HEK293 (cell line): ENCODE results near the gene PLEKHA6.

Source experiments
- CTCF ChIA-PET: fragments of 350-600 bp; formaldehyde crosslinking; extraction: SDS; loops from one replicate; lab custom pipeline; 2021; ENCODE audit warnings: antibody characterized with exemption; lab: Yijun Ruan, JAX
- POLR2A ChIA-PET: fragments of 300-600 bp; formaldehyde crosslinking; extraction: SDS; loops from one replicate; lab custom pipeline; 2020; ENCODE audit warnings: antibody characterized with exemption, inconsistent platforms; lab: Yijun Ruan, JAX
- H3K27ac ChIP-seq: fragments of 200-500 bp; sonication (Bioruptor generic); 2 replicates; pipeline ENCODE4 v1.5.1; 2014; ENCODE audit warnings: low read depth, low read length, control low read depth, inconsistent platforms; ENCODE audit errors: extremely low read depth
- H3K36me3 ChIP-seq, 2 experiments: fragments of 200-500 bp in 1 of 2; sonication (Bioruptor generic) in 1 of 2; 1 replicate in 1 of 2; 2 replicates in 1 of 2; pipeline ENCODE4 v1.5.1; 2014 to 2017; ENCODE audit warnings: inconsistent platforms in 2 of 2, low read length in 2 of 2; ENCODE audit not compliant: control insufficient read depth in 2 of 2, insufficient read depth in 1 of 2
- H3K4me1 ChIP-seq: fragments of 200-500 bp; sonication (Bioruptor generic); 2 replicates; pipeline ENCODE4 v1.5.1; 2014; ENCODE audit warnings: mild to moderate bottlenecking, low read length, inconsistent platforms; ENCODE audit not compliant: control insufficient read depth, insufficient read depth
- H3K4me3 ChIP-seq: 2 replicates; pipeline ENCODE4 v1.5.1; 2011; ENCODE audit warnings: low read depth, mild to moderate bottlenecking, control low read depth, low read length, moderate library complexity
- H3K9me3 ChIP-seq: fragments of 200-500 bp; sonication (Bioruptor generic); 2 replicates; pipeline ENCODE4 v1.5.1; 2014; ENCODE audit warnings: low read depth, low read length, inconsistent platforms; ENCODE audit not compliant: control insufficient read depth, insufficient read depth
- IKZF3 ChIP-seq: fragments of 450-650 bp; IDR thresholded peaks from 2 replicates; pipeline ENCODE4 v1.5.0; 2018; ENCODE audit warnings: missing biosample characterization, mild to moderate bottlenecking, missing genetic modification characterization, moderate library complexity
- SP2 ChIP-seq: fragments of 450-650 bp; formaldehyde crosslinking; IDR thresholded peaks from 2 replicates; pipeline ENCODE4 v1.5.1; 2016; ENCODE audit warnings: missing biosample characterization, missing genetic modification characterization
- ZBTB7A ChIP-seq: fragments of 450-650 bp; formaldehyde crosslinking; IDR thresholded peaks from 2 replicates; pipeline ENCODE4 v1.5.1; 2016; ENCODE audit warnings: low read depth, missing biosample characterization, missing genetic modification characterization
- ZEB2 ChIP-seq: fragments of 450-650 bp; formaldehyde crosslinking; IDR thresholded peaks from 2 replicates; pipeline ENCODE4 v1.5.1; 2016; ENCODE audit warnings: missing biosample characterization, missing genetic modification characterization
- ZIC2 ChIP-seq: fragments of 450-650 bp; formaldehyde crosslinking; IDR thresholded peaks from 2 replicates; pipeline ENCODE4 v1.5.1; 2016; ENCODE audit warnings: missing biosample characterization, missing genetic modification characterization
- ZNF155 ChIP-seq: fragments of 450-650 bp; formaldehyde crosslinking; IDR thresholded peaks from 2 replicates; pipeline ENCODE4 v1.5.1; 2016; ENCODE audit warnings: missing biosample characterization, missing genetic modification characterization
- ZNF16 ChIP-seq: fragments of 450-650 bp; formaldehyde crosslinking; IDR thresholded peaks from 2 replicates; pipeline ENCODE4 v1.5.1; 2016; ENCODE audit warnings: low read depth, missing biosample characterization, missing genetic modification characterization
- ZNF169 ChIP-seq: fragments of 450-650 bp; formaldehyde crosslinking; IDR thresholded peaks from 2 replicates; pipeline ENCODE4 v1.5.1; 2016; ENCODE audit warnings: missing biosample characterization, missing genetic modification characterization
- ZNF23 ChIP-seq: fragments of 450-650 bp; formaldehyde crosslinking; IDR thresholded peaks from 2 replicates; pipeline ENCODE4 v1.5.1; 2016; ENCODE audit warnings: missing biosample characterization, missing genetic modification characterization, borderline replicate concordance
- ZNF24 ChIP-seq: fragments of 450-650 bp; formaldehyde crosslinking; IDR thresholded peaks from 2 replicates; pipeline ENCODE4 v1.5.1; 2016; ENCODE audit warnings: missing biosample characterization, missing genetic modification characterization
- ZNF366 ChIP-seq: fragments of 450-650 bp; formaldehyde crosslinking; conservative IDR thresholded peaks from 2 replicates; pipeline ENCODE4 v1.5.1; 2016; ENCODE audit warnings: missing biosample characterization, missing genetic modification characterization
- ZNF391 ChIP-seq: fragments of 450-650 bp; formaldehyde crosslinking; IDR thresholded peaks from 2 replicates; pipeline ENCODE4 v1.5.1; 2016; ENCODE audit warnings: low read depth, missing biosample characterization, missing genetic modification characterization, borderline replicate concordance
- ZNF426 ChIP-seq: fragments of 450-650 bp; formaldehyde crosslinking; IDR thresholded peaks from 2 replicates; pipeline ENCODE4 v1.5.1; 2017; ENCODE audit warnings: missing biosample characterization, missing genetic modification characterization, mild to moderate bottlenecking, inconsistent platforms, moderate library complexity
- ZNF558 ChIP-seq: fragments of 450-650 bp; formaldehyde crosslinking; IDR thresholded peaks from 2 replicates; pipeline ENCODE4 v1.5.1; 2016; ENCODE audit warnings: missing biosample characterization, missing genetic modification characterization
- ZNF561 ChIP-seq: fragments of 450-650 bp; IDR thresholded peaks from 2 replicates; pipeline ENCODE4 v1.5.1; 2018; ENCODE audit warnings: missing biosample characterization, missing genetic modification characterization, borderline replicate concordance
- ZNF596 ChIP-seq: fragments of 450-650 bp; IDR thresholded peaks from 2 replicates; pipeline ENCODE4 v1.5.0; 2018; ENCODE audit warnings: missing biosample characterization, mild to moderate bottlenecking, missing genetic modification characterization, moderate library complexity
- ZNF610 ChIP-seq: fragments of 450-650 bp; formaldehyde crosslinking; IDR thresholded peaks from 2 replicates; pipeline ENCODE4 v1.5.1; 2016; ENCODE audit warnings: missing biosample characterization, missing genetic modification characterization, borderline replicate concordance
- ZNF692 ChIP-seq: fragments of 450-650 bp; formaldehyde crosslinking; IDR thresholded peaks from 2 replicates; pipeline ENCODE4 v1.5.1; 2016; ENCODE audit warnings: missing biosample characterization, missing genetic modification characterization
- ZNF704 ChIP-seq: fragments of 450-650 bp; formaldehyde crosslinking; IDR thresholded peaks from 2 replicates; pipeline ENCODE4 v1.5.1; 2016; ENCODE audit warnings: missing biosample characterization, missing genetic modification characterization
- ZNF776 ChIP-seq: fragments of 450-650 bp; formaldehyde crosslinking; IDR thresholded peaks from 2 replicates; pipeline ENCODE4 v1.5.0; 2017; ENCODE audit warnings: missing biosample characterization, missing genetic modification characterization, borderline replicate concordance
- TF ChIP-seq, protein P1 (sequence below): fragments of 450-650 bp; formaldehyde crosslinking; IDR thresholded peaks from 2 replicates; pipeline ENCODE4 v1.5.1; 2016; ENCODE audit warnings: missing biosample characterization, missing genetic modification characterization
- TF ChIP-seq, protein P2 (sequence below): fragments of 450-650 bp; formaldehyde crosslinking; IDR thresholded peaks from 2 replicates; pipeline ENCODE4 v1.5.1; 2017; ENCODE audit warnings: missing biosample characterization, missing genetic modification characterization

The PLEKHA6 gene

GRCh38 chr1:204206121-204206520 is 153.6 kb downstream of the PLEKHA6 start:
- TF ChIP-seq ZNF426 (tag by site-specific recombination) (no peak), SP2 (tag by site-specific recombination) (no peak), ZNF561 (no peak), ZIC2 (no peak), ZNF23 (no peak), ZNF558 (tag by site-specific recombination) (no peak), ZNF596 (tag by site-specific recombination) (no peak), ZNF692 (tag by site-specific recombination) (no peak), ZNF610 (tag by site-specific recombination) (no peak)
- TF ChIP-seq, protein P1, sequence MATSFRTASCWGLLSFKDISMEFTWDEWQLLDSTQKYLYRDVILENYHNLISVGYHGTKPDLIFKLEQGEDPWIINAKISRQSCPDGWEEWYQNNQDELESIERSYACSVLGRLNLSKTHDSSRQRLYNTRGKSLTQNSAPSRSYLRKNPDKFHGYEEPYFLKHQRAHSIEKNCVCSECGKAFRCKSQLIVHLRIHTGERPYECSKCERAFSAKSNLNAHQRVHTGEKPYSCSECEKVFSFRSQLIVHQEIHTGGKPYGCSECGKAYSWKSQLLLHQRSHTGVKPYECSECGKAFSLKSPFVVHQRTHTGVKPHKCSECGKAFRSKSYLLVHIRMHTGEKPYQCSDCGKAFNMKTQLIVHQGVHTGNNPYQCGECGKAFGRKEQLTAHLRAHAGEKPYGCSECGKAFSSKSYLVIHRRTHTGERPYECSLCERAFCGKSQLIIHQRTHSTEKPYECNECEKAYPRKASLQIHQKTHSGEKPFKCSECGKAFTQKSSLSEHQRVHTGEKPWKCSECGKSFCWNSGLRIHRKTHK (tag by site-specific recombination), result no peak
- TF ChIP-seq, protein P2, sequence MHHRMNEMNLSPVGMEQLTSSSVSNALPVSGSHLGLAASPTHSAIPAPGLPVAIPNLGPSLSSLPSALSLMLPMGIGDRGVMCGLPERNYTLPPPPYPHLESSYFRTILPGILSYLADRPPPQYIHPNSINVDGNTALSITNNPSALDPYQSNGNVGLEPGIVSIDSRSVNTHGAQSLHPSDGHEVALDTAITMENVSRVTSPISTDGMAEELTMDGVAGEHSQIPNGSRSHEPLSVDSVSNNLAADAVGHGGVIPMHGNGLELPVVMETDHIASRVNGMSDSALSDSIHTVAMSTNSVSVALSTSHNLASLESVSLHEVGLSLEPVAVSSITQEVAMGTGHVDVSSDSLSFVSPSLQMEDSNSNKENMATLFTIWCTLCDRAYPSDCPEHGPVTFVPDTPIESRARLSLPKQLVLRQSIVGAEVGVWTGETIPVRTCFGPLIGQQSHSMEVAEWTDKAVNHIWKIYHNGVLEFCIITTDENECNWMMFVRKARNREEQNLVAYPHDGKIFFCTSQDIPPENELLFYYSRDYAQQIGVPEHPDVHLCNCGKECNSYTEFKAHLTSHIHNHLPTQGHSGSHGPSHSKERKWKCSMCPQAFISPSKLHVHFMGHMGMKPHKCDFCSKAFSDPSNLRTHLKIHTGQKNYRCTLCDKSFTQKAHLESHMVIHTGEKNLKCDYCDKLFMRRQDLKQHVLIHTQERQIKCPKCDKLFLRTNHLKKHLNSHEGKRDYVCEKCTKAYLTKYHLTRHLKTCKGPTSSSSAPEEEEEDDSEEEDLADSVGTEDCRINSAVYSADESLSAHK (tag by site-specific recombination), result no peak
- ChIA-PET POLR2A (no interaction called here), CTCF (interaction anchor here (0.7 to 3.2 kb wide), 28 partner anchors 9 to 1319 kb away, joined by 3 to 89 read pairs (median 8); partner anchors contain the start of genes GOLT1A, KISS1, PLEKHA6 and REN)
- Histone ChIP-seq H3K4me3 (no peak overlapping the region), H3K36me3 (no peaks in the 10 kb centered on the region), H3K4me1 (no peaks in the 10 kb centered on the region), H3K27ac (no peak overlapping the region), H3K9me3 (no peaks in the 10 kb centered on the region)

GRCh38 chr1:204205486-204205885 is 154.2 kb downstream of the PLEKHA6 start:
- POLR2A ChIA-PET, result no interaction called here
- Histone ChIP-seq H3K36me3 (no peaks in the 10 kb centered on the region), H3K27ac (no peak overlapping the region), H3K4me1 (no peaks in the 10 kb centered on the region), H3K9me3 (no peaks in the 10 kb centered on the region), H3K4me3 (no peak overlapping the region)
- no peak for TF ChIP-seq ZNF704 (tag by site-specific recombination)
- no peak for TF ChIP-seq ZEB2
- no peak for TF ChIP-seq ZBTB7A (tag by site-specific recombination)
- no peak for TF ChIP-seq IKZF3 (tag by site-specific recombination)
- no peak for TF ChIP-seq ZNF391 (tag by site-specific recombination)
- no peak for TF ChIP-seq ZNF16
- no peak for TF ChIP-seq ZNF366 (tag by site-specific recombination)
- no peak for TF ChIP-seq ZNF24 (tag by site-specific recombination)
- TF ChIP-seq ZNF776 (tag by site-specific recombination), result no peak
- no peak for TF ChIP-seq ZNF692 (tag by site-specific recombination)
- no peak for TF ChIP-seq ZNF155 (tag by site-specific recombination)
- no peak for TF ChIP-seq ZNF169 (tag by site-specific recombination)
- CTCF ChIA-PET, result interaction anchor here (0.6 to 3.2 kb wide), 18 partner anchors 9 to 1842 kb away, joined by 3 to 89 read pairs (median 10); partner anchors contain the start of genes GOLT1A and KISS1
